ENCODE measurements around the gene EML1. TPM values are rescaled to one million over a fixed set of nuclear protein-coding genes. Genes with fewer than 3 reads are reported as not detected.
A peak's percentile ranks its signal among the peaks of the same experiment; 100 is the strongest.

The EML1 gene
- total RNA-seq, 1 donor from 2014 or later: 92.9 TPM

DNA sequence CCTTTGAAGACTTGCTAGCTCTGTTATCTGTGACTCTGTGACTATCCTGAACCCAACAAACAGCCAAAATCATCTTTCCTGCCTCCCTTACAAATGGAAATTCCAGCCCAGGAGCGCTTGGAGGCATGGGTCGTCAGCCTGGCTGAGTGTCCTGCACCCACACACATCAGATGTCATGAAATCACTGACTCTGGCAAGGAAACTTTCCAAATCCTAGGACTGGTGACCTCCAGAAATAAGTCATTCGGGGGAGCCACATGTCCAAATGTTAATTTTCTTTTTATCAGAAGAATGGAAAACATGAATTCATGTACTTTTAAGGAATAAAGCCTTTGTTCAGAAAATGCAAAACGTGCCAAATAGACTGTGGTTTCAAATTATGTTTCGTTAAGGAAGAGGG lies 175.7 kb downstream of the EML1 start:
- no peak for DNase-seq

DNA sequence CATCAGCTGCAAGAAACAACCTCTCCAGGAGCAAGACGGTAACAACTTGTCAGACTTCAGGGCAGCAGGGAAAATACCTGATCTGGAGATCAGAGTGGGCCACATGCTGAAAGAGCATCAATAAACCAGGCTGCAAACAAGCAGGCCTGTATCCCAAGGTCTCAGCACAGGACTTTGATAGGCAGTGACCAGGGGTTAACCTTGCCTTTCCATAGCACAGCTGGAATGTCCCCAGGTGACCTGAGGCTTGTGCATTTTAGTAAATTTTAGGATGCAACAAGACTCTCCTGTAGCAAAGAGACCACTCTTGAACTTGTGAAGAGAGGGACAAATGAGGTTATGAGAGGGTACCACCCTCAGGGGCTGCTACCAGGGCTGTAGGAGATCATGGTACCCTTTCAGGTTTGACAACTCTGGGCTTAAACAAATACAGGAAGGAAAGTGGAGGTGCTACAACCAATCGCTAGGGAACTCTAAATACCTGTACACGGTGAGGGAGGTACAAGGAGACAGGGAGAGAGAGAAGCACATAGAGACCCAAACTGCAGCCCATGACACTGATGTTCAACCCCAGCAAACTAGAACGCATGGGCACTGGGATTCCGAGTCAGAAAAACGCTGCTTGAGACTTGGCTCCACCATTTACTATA lies 176.6 kb downstream of the EML1 start:
- DNase-seq: no peak

DNA sequence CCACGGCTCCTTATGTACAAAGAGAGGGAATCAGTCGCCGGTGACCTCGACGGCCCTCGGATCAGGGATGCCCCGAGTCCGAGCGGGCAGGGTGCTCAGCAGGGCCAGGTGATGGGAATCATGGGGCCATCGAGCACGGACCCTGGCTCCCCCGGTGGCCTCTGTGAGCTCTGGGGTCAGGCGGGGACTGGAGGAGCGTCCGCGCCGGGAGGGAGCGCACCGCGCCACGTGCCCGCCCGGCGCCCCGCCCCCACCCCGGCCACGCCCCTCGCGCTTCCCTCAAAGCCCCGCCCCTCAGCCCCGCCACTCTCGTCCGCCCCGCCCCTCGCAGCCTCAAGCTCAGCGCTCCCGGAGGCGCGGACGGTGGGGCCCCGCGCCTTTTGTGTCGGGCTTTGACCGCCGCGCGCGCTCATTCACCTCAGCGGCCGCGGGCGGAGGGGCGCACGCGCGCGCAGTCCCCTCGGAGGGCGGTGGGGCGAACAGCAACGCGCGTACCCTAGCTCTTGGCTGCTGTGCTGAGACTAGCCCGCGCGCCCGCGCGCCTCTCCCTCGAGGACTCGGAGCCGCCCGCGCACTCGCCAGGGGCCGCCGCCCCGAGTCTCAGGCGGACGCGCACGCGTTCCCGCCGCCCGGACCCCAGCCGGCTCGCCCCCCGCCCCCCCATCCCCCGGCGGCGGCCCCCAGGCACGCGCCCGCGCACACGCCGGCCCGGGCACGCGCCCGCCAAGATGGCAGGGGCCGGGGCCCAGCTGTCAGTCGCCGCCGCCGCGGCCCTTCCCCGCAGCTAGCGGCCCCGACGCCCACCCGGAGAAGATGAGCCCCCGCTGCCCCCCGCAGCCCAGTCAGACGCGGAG lies 178.1 kb downstream of the EML1 start:
- peak; percentile 94 for DNase-seq

DNA sequence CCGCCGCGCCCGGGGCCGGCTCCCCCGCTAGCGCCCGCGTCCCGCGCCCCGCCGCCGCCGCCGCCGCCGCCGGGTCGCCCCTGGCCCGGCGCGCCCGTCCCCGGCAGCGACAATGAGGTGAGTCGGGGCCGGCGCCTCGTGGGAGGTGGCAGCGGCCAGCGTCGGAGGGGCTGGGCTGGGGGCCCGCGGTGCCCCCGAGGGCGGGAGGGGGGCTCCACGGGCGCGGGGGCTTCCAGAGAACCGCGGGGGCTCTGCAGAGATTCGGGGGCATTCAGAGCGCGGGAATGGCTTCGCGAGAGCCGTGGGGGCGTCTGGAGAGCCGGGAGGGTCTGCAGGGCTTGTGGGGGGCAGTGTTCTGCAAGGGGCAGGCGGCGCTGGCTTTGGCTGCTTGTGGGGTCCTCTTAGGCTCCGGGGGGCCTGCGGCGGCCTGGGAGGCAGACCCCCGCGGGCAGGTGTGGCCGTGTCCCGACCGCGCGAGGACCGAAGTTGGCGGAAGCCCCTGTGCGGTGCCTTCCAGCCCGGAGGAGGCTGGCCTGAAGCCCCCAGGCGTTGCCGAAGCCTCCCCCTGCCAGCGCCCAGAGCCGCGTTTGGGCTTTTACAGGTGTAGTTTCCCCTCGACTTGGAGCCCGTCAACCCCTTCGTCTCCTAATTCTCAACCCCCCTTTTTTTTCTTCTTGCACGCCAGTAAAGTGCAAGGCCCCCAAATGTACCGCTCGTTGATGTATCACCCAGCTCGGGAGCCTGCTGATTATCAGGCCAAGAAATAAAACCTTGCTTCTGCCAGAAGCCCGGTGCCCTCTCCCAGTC lies 178.9 kb downstream of the EML1 start:
- DNase-seq: no peak

DNA sequence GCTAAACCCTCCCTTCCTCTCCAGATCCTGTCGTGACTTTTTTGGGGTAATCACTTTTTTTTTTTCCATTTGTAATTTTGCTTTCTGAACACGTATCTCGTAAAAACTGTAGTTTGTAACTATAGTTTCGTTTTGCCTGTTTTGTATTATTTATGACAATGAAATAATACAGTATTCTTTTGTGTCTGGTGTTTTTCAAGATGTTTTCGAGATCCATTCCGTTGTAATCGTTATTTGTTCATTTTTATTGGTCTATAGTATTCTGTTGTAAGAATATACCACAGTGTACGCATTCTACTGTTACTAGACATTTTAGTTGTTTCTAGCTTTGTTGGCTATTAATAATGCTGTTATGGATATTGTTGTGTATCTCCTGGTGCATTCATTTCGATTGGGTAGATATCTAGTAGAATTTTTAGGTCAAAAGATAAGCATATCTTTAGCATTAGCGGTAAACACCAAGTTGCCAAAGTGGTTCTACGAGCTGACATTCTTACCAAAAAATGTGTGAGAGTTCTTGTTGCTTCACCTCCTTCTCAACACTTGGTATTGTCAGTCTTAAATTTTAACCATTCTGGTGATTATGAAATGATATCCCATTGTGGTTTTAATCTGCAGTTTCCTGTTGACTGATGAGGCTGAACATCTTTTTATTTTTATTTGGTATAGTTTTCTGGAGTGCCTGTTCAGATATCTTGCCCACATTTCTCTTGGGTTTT lies 179.7 kb downstream of the EML1 start:
- no peak for DNase-seq

DNA sequence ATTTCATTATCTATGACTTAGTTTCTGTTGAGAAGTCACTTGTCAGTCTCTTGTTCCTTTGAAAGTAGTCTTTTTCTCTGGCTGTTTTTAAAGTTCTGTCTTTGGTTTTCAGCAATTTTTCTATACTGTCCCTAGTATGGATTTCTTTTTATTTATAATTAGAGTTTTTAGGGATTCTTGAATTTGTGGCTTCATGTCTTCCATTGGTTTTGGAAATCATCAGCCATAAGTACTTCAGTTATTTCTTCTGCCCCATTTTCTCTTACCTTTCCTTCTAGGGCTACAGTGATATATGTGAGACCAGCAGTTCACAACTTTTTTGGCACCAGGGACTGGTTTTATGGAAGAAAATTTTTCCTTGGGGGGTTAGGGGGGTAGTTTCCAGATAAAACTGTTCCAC lies 182.0 kb downstream of the EML1 start:
- no peak for DNase-seq

DNA sequence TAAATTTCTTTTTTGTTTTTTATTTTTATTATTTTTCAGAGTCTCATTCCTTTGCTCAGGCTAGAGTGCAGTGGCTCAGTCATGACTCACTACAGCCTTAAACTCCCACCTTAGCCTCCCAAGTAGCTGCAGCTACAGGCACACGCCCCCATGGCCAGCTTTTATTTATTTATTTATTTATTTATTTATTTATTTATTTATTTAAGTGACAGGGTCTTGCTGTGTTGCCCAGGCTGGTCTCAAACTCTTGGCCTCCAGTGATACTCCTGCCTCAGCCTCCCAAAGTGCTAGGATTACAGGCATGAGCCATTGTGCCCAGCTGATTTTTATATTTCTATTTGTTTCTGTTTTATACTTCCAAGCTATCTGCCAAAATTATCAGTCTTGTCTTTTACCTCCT lies 182.8 kb downstream of the EML1 start:
- no peak for DNase-seq

DNA sequence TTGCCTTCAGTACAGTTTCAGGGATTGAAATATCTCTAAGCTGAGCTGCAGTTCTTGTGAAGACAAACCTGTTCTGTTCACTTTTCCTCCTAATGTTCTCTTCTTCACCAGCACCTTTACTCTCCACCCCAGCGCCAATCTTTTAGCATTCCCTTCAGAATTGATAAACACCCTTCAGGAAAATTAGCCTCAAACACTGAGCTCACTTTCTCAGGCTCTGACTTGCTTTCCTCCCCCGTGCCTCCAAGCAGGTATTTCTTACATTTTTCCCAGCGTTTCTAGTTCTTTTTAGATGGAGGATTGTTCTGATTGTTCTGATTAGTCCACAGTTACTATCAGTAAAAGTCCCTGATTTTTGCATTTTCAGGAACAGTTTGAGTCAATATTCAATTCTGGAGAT lies 183.5 kb downstream of the EML1 start:
- DNase-seq: no peak

DNA sequence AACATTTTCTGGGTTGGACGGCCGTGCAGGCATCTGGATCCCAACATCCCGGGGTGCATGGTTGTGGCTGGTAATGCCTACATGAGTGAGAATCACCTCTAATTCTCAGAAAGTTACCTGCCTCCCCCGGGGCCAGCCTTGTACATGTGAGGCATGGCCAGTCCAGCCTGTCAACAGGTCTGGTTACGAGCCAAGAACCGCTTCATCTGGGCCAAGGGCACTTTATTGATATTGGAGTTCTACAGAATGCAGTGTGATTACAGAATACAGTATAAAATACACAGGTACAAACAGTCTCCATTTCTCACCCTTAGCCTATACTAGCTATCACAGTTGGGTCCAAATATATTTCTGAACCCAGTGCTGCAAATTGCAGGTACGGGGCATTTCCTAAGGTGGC lies 187.1 kb downstream of the EML1 start:
- DNase-seq: no peak

DNA sequence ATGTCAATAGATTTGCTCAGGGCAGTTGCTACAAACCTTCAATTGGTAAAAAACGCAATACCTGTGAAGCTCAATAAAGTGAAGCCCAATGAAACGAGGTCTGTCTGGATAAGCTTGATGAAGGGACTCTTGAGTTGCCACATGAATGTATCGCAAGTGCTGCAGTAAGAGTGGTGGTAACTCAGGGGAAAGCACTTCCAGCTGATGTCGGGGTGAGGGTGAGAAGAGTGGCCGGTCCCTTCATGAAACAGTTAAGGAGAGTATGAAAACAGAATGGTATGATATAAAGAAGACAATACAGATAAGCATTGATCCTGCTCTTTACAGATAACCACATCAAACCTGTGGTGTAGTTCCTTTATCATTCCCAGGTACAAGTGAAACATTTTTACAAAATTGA lies 188.6 kb downstream of the EML1 start:
- DNase-seq: no peak

DNA sequence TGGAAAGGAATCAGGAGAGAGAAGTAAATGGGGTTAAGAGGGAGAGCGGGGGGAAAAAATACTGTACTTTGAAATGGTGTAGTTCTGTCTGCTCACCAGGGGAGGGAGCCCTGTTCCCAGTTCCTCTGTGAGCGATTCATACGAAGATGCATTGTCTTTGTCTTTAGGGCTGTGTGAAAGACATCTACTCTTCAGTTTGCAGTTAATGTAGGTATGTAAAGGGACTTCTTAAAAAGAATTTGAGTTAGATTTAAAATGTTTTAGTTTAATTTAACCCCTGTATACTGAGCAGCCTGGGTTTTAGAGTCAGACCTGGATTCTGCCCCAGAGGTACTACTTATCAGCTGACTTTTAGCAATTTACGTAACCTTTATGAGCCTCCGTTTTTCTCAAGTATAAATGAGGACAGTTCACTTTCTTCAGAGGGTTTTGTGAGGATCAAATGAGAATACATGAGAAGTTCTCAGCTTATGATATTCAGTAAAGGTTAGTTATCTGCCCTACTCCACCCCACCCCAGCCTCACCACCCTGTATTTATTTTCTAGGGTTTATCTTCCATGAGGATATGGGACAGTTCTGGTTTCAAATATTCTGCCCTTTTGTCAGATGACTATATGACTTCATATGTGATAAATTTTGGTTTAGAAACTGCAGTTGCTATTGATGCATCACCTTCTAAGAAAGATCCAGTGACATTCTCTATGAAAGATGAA lies 189.5 kb downstream of the EML1 start:
- DNase-seq: peak; percentile 84

DNA sequence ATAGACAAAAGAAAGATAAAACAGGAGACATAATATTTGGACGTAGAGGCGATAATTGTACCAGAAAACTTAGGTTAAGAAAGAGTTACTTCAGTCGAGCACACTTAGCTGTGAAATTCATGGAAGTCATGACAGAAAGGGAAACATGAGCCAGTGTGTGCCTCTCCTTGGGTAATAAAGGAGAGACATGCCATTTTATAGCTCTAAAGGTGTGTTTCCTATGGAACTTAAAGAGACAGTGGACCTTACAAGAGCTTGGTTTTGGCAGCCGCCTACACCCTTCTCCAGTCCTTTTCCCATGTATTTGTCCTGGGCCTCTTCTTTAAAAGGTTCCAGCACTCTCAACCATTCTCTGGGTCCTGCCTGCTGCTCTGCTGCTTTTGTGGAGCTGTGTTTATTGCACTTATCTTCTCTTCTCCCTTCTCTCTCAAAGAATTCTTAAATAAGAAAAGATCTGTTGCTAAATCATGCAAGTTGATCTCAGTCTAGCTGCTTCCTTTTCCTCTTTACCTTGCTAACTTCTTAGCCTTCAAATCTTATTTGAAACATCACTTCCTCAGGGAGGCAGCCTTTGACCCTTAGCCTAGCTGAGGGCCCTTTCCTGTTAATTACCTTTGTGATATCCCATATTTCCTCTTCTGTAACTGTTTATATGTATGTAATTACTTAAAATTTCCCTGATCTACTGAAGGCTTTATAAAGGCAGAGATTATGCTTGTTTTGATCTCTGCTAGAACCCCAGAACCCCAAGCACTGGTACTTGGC lies 190.2 kb downstream of the EML1 start:
- DNase-seq: no peak

DNA sequence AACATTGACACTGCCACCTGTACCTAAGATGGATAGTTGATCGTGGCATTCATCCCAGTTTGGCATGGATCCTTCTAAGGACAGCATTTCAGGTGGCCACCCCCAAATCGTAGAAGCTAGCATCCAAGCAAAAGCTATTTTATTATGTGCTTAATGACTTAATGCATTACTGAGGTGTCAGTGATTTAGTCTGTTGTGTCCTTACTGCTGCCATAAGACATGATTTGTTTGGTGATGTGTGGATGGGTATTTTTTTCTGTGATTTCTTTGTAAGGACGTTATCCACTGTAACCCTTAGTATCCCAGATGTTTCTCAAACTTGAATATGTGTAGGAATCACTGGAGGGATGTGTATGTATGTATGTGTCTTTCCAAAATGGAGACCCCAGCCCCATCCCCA lies 190.8 kb downstream of the EML1 start:
- DNase-seq: no peak

DNA sequence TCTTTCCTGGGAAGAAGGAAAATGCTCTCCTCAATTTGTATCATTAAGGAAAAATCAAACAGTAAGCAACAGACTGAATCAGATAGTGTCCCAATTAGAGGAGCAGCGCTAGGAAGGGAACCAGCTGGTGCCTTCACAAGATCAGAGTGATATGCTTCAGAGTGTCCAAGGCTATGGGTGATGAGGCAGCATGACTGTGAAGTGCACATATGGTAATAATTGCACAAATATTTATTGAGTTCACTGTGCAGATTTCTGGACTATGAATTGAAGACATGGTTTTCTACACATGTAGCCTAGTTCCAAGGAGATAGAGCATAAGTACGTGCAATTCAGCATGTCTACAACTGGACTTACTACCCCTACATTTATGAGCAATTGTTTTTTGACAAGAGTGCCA lies 193.2 kb downstream of the EML1 start:
- DNase-seq: no peak

DNA sequence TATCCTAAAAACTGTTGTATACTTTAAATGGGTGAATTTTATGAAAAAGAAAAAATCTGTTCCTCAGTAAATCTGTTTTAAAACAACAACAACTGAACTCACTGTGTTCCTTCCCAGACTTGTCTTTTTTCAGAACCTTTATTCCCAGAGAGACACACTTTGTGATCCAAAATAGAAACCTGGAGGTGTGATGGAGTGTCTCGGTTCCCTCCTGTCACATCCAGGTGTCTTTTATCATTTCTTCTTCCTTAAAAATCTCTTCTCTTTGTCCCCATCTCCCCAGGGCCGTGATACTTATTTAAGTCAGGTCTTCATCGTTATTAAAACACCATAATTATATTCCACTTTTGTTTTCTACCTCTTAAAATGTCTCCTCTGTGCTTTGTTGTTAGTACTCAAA lies 195.8 kb downstream of the EML1 start:
- DNase-seq: no peak

DNA sequence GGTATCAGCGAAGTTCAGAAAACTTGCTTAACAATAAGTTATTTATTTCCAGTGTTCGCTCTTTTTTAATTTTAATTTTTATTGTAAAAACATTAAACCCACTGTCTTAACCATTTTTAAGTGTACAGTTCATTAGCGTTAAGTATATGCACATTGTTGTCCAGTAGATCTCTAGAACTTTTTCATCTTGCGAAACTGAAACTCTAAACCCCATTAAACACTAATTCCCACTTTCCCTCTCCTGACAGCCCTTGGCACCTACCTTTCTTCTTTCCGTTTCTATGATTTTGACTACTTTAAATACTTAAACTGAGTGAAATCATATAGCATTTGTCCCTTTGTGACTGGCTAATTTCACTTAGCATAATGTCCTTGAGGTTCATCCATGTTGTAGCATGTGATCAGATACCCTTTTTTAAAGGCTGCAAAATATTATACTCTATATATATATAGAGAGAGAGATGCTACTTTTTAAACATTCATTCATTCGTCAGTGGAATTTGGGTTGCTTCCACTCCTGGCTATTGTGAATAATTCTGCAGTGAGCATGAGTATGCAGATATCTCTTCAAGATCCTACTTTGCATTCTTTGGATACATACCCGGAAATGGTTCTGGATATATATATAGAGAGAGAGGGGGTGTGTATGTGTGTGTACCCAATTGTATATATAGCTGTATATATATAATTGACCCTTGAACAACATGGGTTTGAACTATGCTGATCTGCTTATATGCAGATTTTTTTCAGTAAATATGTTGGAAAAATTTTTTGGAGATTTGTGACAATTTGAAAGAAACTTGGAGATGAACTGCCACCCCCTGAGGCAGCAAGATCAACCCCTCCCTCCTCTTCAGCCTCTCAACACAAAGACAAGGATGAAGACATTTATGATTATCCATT lies 197.3 kb downstream of the EML1 start:
- DNase-seq: no peak

DNA sequence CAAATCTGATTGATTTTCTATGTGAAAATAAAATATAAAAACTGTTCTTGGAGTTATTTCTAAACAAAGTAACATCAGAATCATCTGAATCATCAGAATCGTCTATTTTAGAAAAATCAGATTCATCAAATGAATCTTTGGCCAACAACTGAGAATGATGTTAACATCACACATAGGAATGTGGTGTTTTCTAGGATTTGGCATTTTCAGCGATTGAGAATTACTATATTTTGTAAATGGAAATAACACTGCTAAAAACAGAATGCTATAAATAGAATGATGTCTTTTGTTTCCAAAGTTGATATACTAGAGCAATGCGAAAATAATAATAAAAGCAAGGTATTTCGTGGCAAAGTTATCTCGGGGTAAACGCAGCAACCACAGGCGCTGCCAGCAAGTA lies 198.1 kb downstream of the EML1 start:
- DNase-seq: no peak

All from tongue (tissue), 2 donors.